Endothelial cell of umbilical vein (primary cell): ENCODE results near the gene TDRD10. TPM values are rescaled to one million over a fixed set of nuclear protein-coding genes. Genes with fewer than 3 reads are reported as not detected.

ENCODE experiments used
- BruUV-seq: library from RNA; stranded (reverse); fragments of 400-500 nt; replicated peaks from 2 replicates; lab custom pipeline; 2021; lab: Mats Ljungman, UMichigan
- CTCF ChIA-PET: fragments of 300-600, 350-600 bp; sonication (Branson Sonifier 250); formaldehyde crosslinking; loops from one replicate; lab custom pipeline; 2021; ENCODE audit warnings: antibody characterized with exemption, inconsistent platforms; lab: Charles Lee
- POLR2A ChIA-PET: fragments of 300-600, 350-600 bp; sonication (Branson Sonifier 250); formaldehyde crosslinking; loops from one replicate; lab custom pipeline; 2021; ENCODE audit warnings: antibody characterized with exemption, inconsistent platforms; lab: Charles Lee
- DNase-seq: peaks from one replicate; pipeline ENCODE4 v3.0.0-alpha.2; 2011; ENCODE audit warnings: low read depth, low spot score
- FAIRE-seq: peaks from 2 replicates; lab custom pipeline; 2011; peaks lifted over from hg19 to GRCh38; lab: Jason Lieb, UNC
- H2AFZ ChIP-seq: 2 replicates; pipeline ENCODE4 v1.6.0; 2012; ENCODE audit warnings: low read depth, low read length, control low read depth, inconsistent platforms
- H3K27ac ChIP-seq: 2 replicates; pipeline ENCODE4 v1.5.1; 2011; ENCODE audit warnings: low read depth, mild to moderate bottlenecking, control low read depth, low read length, moderate library complexity; ENCODE audit not compliant: insufficient read depth
- H3K27me3 ChIP-seq, 2 experiments: 2 replicates each; pipeline versions ENCODE4 v1.6.0 to v1.6.1; 2011; ENCODE audit warnings: low read length in 2 of 2, mixed read lengths in 1 of 2; ENCODE audit not compliant: control insufficient read depth in 2 of 2, insufficient read depth in 2 of 2
- H3K36me3 ChIP-seq, 2 experiments: 2 replicates in 1 of 2; 3 replicates in 1 of 2; pipeline ENCODE4 v1.5.1; 2011; ENCODE audit warnings: low read length in 2 of 2, mild to moderate bottlenecking in 1 of 2, moderate library complexity in 1 of 2; ENCODE audit not compliant: control insufficient read depth in 2 of 2, insufficient read depth in 2 of 2; ENCODE audit errors: extremely low read depth in 1 of 2
- H3K4me1 ChIP-seq: 3 replicates; pipeline ENCODE4 v1.5.1; 2011; ENCODE audit warnings: mild to moderate bottlenecking, low read length; ENCODE audit not compliant: control insufficient read depth, insufficient read depth; ENCODE audit errors: extremely low read depth
- H3K4me2 ChIP-seq: 2 replicates; pipeline ENCODE4 v1.6.1; 2011; ENCODE audit warnings: low read length, control low read depth, mixed read lengths; ENCODE audit not compliant: insufficient read depth
- H3K4me3 ChIP-seq, 3 experiments: fragments of 200-600 bp in 1 of 3; sonication (generic), shearing (Covaris generic) in 1 of 3; replicated peaks in 1 of 3; 2 replicates each; pipeline ENCODE4 v1.5.1; 2011 to 2016; ENCODE audit warnings: control low read depth in 3 of 3, low read length in 3 of 3, mild to moderate bottlenecking in 2 of 3, inconsistent platforms in 1 of 3, low read depth in 1 of 3, moderate library complexity in 1 of 3; ENCODE audit not compliant: insufficient read depth in 1 of 3
- H3K79me2 ChIP-seq: 2 replicates; pipeline ENCODE4 v1.6.0; 2012; ENCODE audit warnings: low read length, inconsistent platforms; ENCODE audit not compliant: control insufficient read depth, insufficient read depth
- H3K9ac ChIP-seq: replicated peaks from 2 replicates; pipeline ENCODE3; 2011; ENCODE audit warnings: low read length, control low read depth; ENCODE audit not compliant: insufficient read depth; ENCODE audit errors: extremely low read depth
- H3K9me1 ChIP-seq: replicated peaks from 3 replicates; pipeline ENCODE4 v1.6.0; 2011; ENCODE audit warnings: mild to moderate bottlenecking, low read length; ENCODE audit not compliant: control insufficient read depth, insufficient read depth; ENCODE audit errors: extremely low read depth
- H3K9me3 ChIP-seq: replicated peaks from 2 replicates; pipeline ENCODE4 v1.5.1; 2012; ENCODE audit warnings: low read length, inconsistent platforms; ENCODE audit not compliant: control insufficient read depth, insufficient read depth
- H4K20me1 ChIP-seq: replicated peaks from 2 replicates; pipeline ENCODE3; 2011; ENCODE audit warnings: mild to moderate bottlenecking, low read length; ENCODE audit not compliant: control insufficient read depth, insufficient read depth; ENCODE audit errors: extremely low read depth
- CTCF ChIP-seq, 2 donors: IDR thresholded peaks; 1 replicate in 1 of 2; 2 replicates in 1 of 2; pipeline ENCODE4 v1.5.1; 2011; ENCODE audit warnings: low read length in 2 of 2, mild to moderate bottlenecking in 2 of 2, moderate library complexity in 2 of 2, control low read depth in 1 of 2, inconsistent platforms in 1 of 2, low read depth in 1 of 2; ENCODE audit not compliant: insufficient read depth in 1 of 2; ENCODE audit errors: extremely low read depth in 1 of 2
- EZH2 ChIP-seq: IDR thresholded peaks from 2 replicates; pipeline ENCODE4 v1.6.1; 2012; ENCODE audit warnings: borderline replicate concordance, low read depth, mild to moderate bottlenecking, moderate library complexity, low read length, inconsistent platforms; ENCODE audit not compliant: severe bottlenecking
- FOS ChIP-seq: IDR thresholded peaks from 2 replicates; pipeline ENCODE4 v1.6.1; 2011; ENCODE audit warnings: mild to moderate bottlenecking, low read length, moderate library complexity, borderline replicate concordance; ENCODE audit not compliant: insufficient read depth
- GATA2 ChIP-seq: IDR thresholded peaks from 2 replicates; pipeline ENCODE4 v1.7.0; 2011; ENCODE audit warnings: low read depth, mild to moderate bottlenecking, moderate library complexity, mixed read lengths, low read length; ENCODE audit not compliant: insufficient read length, insufficient read depth
- JUN ChIP-seq: IDR thresholded peaks from 2 replicates; pipeline ENCODE4 v1.6.1; 2011; ENCODE audit warnings: borderline replicate concordance, low read depth; ENCODE audit not compliant: insufficient read length, insufficient read depth
- MYC ChIP-seq: IDR thresholded peaks from one replicate; pipeline ENCODE4 v1.6.1; 2011; ENCODE audit warnings: mild to moderate bottlenecking, low read depth, low read length
- POLR2A ChIP-seq: IDR thresholded peaks from 2 replicates; pipeline ENCODE4 v1.6.1; 2012; ENCODE audit warnings: low read depth, mild to moderate bottlenecking, control low read depth, low read length
- POLR2AphosphoS5 ChIP-seq: IDR thresholded peaks from 2 replicates; pipeline ENCODE4 v1.6.1; 2012; ENCODE audit warnings: low read depth, mild to moderate bottlenecking, control low read depth, low read length, moderate library complexity; ENCODE audit not compliant: insufficient read depth
- dilution Hi-C: fragments of 300-500 bp; cut with MboI; formaldehyde crosslinking; loops from one replicate; pipeline ENCODE4 v1.15.0; 2019; ENCODE audit warnings: low sequenced_read_pairs; ENCODE audit not compliant: extremely low pct_ligation_motif_present
- intact Hi-C: fragments of 100-400 bp; cut with micrococcal nuclease; formaldehyde crosslinking; loops from one replicate; pipeline ENCODE4 v1.10.0; 2022
- polyA plus RNA-seq, 4 experiments: library from polyadenylated mRNA; depleted of rRNA in 3 of 4; stranded (reverse) in 3 of 4; unstranded in 1 of 4; fragments of >200 nt; gene quantifications; 2 replicates each; pipeline versions ENCODE4 v1.2.1 to v1.2.3, GENCODE V29; 2011 to 2012; ENCODE audit warnings: missing spikeins in 1 of 4
- total RNA-seq: library from RNA; stranded (reverse); gene quantifications from 2 replicates; pipeline ENCODE4 v1.2.3, GENCODE V29; 2021

TDRD10 gene
- total and polyA plus RNA-seq, 2 donors (not counting 3 experiments of a cell fraction or from before 2014, with no cell fraction given), result 6.1 to 9.1 TPM

- Histone ChIP-seq H3K27me3 (no peaks in the 10 kb centered on the region), H3K79me2 (peaks cover 48% of the 10 kb centered on the region), H4K20me1 (no peaks in the 10 kb centered on the region), H3K36me3 (peaks cover 1% of the 10 kb centered on the region in 2 experiments), H3K9me1 (no peaks in the 10 kb centered on the region), H3K4me2 (peak overlapping the region; percentile 84), H3K9me3 (no peaks in the 10 kb centered on the region), H3K4me3 (no peak overlapping the region), H3K4me1 (peaks cover 77% of the 10 kb centered on the region), H3K27ac (peak overlapping the region; percentile 89), H2AFZ (no peak overlapping the region), H3K9ac (peak overlapping the region; percentile 65)
- CTCF ChIA-PET, result interaction anchor here (0.8 to 6.2 kb wide), 4 partner anchors 11 to 49 kb away, joined by 4 to 66 read pairs (median 32); no protein-coding TSS in a partner anchor
- BruUV-seq, result TSS peak; percentile 37
- TF ChIP-seq GATA2 (peak; percentile 98), FOS (peak; percentile 45), JUN (no peak), POLR2A (peak; percentile 85), POLR2AphosphoS5 (peak; percentile 97), MYC (no peak), CTCF (IDR thresholded peaks at IDR 0.05; ENCODE audit: extremely low read depth in 1 of 2, insufficient read depth in 1 of 2, low read depth in 1 of 2, low read length in 2 of 2) (no peak), EZH2 (no peak)
- dilution Hi-C loops, result no loop called here
- POLR2A ChIA-PET, result interaction anchor here (0.7 to 1.6 kb wide), 4 partner anchors 11 to 75 kb away, joined by 3 to 13 read pairs (median 5); no protein-coding TSS in a partner anchor
- intact Hi-C loops, result loop anchor here (1.0 to 10.0 kb wide), 3 partner anchors 12 to 238 kb away; no protein-coding TSS in a partner anchor
- FAIRE-seq, result peak; percentile 91
- DNase-seq, result peak; percentile 96
These were observed 4.8 kb upstream of the TDRD10 start for GRCh38 chr1:154497026-154497806.
